HepG2 (cell line): ENCODE measurements around the gene FCER1G. TPM values are rescaled to one million over a fixed set of nuclear protein-coding genes. Genes with fewer than 3 reads are reported as not detected.

Source experiments
- AGO1 ChIP-seq: fragments of 200-400 bp; formaldehyde crosslinking; IDR thresholded peaks from 2 replicates; pipeline ENCODE4 v1.6.1; 2017; ENCODE audit warnings: mild to moderate bottlenecking, low read depth, low read length, moderate library complexity; ENCODE audit not compliant: poor library complexity, severe bottlenecking
- ARNTL ChIP-seq: sonication (generic); formaldehyde crosslinking; IDR thresholded peaks from 2 replicates; pipeline ENCODE4 v1.4.0; 2020; ENCODE audit warnings: mild to moderate bottlenecking, missing genetic modification reagents
- CBFB ChIP-seq: sonication (generic); formaldehyde crosslinking; IDR thresholded peaks from 2 replicates; pipeline ENCODE4 v1.4.0; 2020; ENCODE audit warnings: missing genetic modification reagents
- CCAR2 ChIP-seq: fragments of 200-400 bp; formaldehyde crosslinking; optimal IDR thresholded peaks from 2 replicates; pipeline ENCODE3; 2018; ENCODE audit warnings: low read depth, mild to moderate bottlenecking, low read length, moderate library complexity
- FOXK1 ChIP-seq: sonication (generic); formaldehyde crosslinking; IDR thresholded peaks from 2 replicates; pipeline ENCODE4 v1.4.0; 2020; ENCODE audit warnings: low read depth, missing genetic modification reagents, borderline replicate concordance
- GMEB1 ChIP-seq: sonication (generic); formaldehyde crosslinking; IDR thresholded peaks from 2 replicates; pipeline ENCODE4 v1.5.1; 2020; ENCODE audit warnings: missing genetic modification reagents, mild to moderate bottlenecking, borderline replicate concordance
- HOXD1 ChIP-seq: sonication (generic); formaldehyde crosslinking; IDR thresholded peaks from 2 replicates; pipeline ENCODE4 v1.5.0; 2020; ENCODE audit warnings: missing genetic modification reagents
- JUN ChIP-seq: sonication (generic); formaldehyde crosslinking; IDR thresholded peaks from 2 replicates; pipeline ENCODE4 v1.4.0; 2020; ENCODE audit warnings: mild to moderate bottlenecking, missing genetic modification reagents
- KLF6 ChIP-seq: IDR thresholded peaks from 2 replicates; pipeline ENCODE4 v1.8.0; 2016; ENCODE audit warnings: missing biosample characterization, missing genetic modification reagents
- PAX8 ChIP-seq: sonication (generic); formaldehyde crosslinking; IDR thresholded peaks from 2 replicates; pipeline ENCODE4 v1.8.0; 2022; ENCODE audit warnings: mild to moderate bottlenecking, missing genetic modification reagents, borderline replicate concordance
- POLR2G ChIP-seq: fragments of 200-400 bp; formaldehyde crosslinking; IDR thresholded peaks from 2 replicates; pipeline ENCODE4 v1.6.1; 2018; ENCODE audit warnings: mild to moderate bottlenecking, low read depth, low read length, moderate library complexity
- RBAK ChIP-seq: sonication (generic); formaldehyde crosslinking; IDR thresholded peaks from 2 replicates; pipeline ENCODE4 v1.5.1; 2020; ENCODE audit warnings: mild to moderate bottlenecking, missing genetic modification reagents
- RFX3 ChIP-seq: IDR thresholded peaks from 2 replicates; pipeline ENCODE4 v1.6.1; 2016; ENCODE audit warnings: missing biosample characterization, missing genetic modification reagents
- RFXANK ChIP-seq: IDR thresholded peaks from 2 replicates; pipeline ENCODE4 v1.6.1; 2016
- YEATS4 ChIP-seq: sonication (generic); formaldehyde crosslinking; IDR thresholded peaks from 2 replicates; pipeline ENCODE4 v1.4.0; 2020; ENCODE audit warnings: missing genetic modification reagents, borderline replicate concordance
- ZFP90 ChIP-seq: sonication (generic); formaldehyde crosslinking; IDR thresholded peaks from 2 replicates; pipeline ENCODE4 v1.8.0; 2022; ENCODE audit warnings: missing genetic modification reagents, mild to moderate bottlenecking, inconsistent platforms, borderline replicate concordance
- ZKSCAN8 ChIP-seq: IDR thresholded peaks from 2 replicates; pipeline ENCODE4 v1.6.1; 2016; ENCODE audit warnings: borderline replicate concordance, missing genetic modification reagents, missing compliant biosample characterization
- ZNF337 ChIP-seq: sonication (generic); formaldehyde crosslinking; IDR thresholded peaks from 2 replicates; pipeline ENCODE4 v1.5.1; 2020; ENCODE audit warnings: missing genetic modification reagents, low read depth, mild to moderate bottlenecking, borderline replicate concordance
- ZNF343 ChIP-seq: sonication (generic); formaldehyde crosslinking; IDR thresholded peaks from 2 replicates; pipeline ENCODE4 v1.4.0; 2020; ENCODE audit warnings: mild to moderate bottlenecking, missing genetic modification reagents
- ZNF577 ChIP-seq: sonication (generic); formaldehyde crosslinking; IDR thresholded peaks from 2 replicates; pipeline ENCODE4 v1.4.0; 2020; ENCODE audit warnings: mild to moderate bottlenecking, low read depth, missing genetic modification reagents, borderline replicate concordance
- ZNF589 ChIP-seq: sonication (generic); formaldehyde crosslinking; conservative IDR thresholded peaks from 2 replicates; pipeline ENCODE4 v1.8.0; 2022; ENCODE audit warnings: mild to moderate bottlenecking, moderate library complexity, missing genetic modification reagents
- ZNF709 ChIP-seq: sonication (generic); formaldehyde crosslinking; IDR thresholded peaks from 2 replicates; pipeline ENCODE4 v1.5.0; 2020; ENCODE audit warnings: mild to moderate bottlenecking, missing genetic modification reagents
- ZNF775 ChIP-seq: sonication (generic); formaldehyde crosslinking; IDR thresholded peaks from 2 replicates; pipeline ENCODE4 v1.4.0; 2020; ENCODE audit warnings: missing genetic modification reagents, mild to moderate bottlenecking, moderate library complexity, borderline replicate concordance
- polyA plus RNA-seq, 8 experiments: library from polyadenylated mRNA; depleted of rRNA in 3 of 8; stranded (reverse) in 7 of 8; unstranded in 1 of 8; fragments of >200 nt; fragmentation: Illumina TruSeq in 4 of 8; extraction: Trizol in 4 of 8; gene quantifications; 2 replicates each; pipeline versions ENCODE4 v1.2.1 to v1.2.3, GENCODE V29; 2011 to 2016; ENCODE audit warnings: low read depth in 4 of 8, missing spikeins in 1 of 8, mixed read lengths in 1 of 8; ENCODE audit not compliant: insufficient read depth in 1 of 8
- total RNA-seq, 5 experiments: library from RNA; depleted of rRNA; stranded (reverse); fragments of >200 nt; fragmentation: Illumina TruSeq; extraction: Trizol; gene quantifications; 2 replicates each; pipeline ENCODE4 v1.2.3, GENCODE V29; 2016; ENCODE audit warnings: low read depth in 1 of 5

The FCER1G gene
- total and polyA plus RNA-seq, 2 of the 13 experiments (the other 11 are each of a cell fraction or from before 2014, with no cell fraction given) = 1.3 to 6.4 TPM

GRCh38 chr1:161165742-161166668 is 49.1 kb upstream of the FCER1G start, which contains the start of gene PPOX (continued):
- TF ChIP-seq YEATS4 (CRISPR knock-in tag) = peak; percentile 84
- no peak for TF ChIP-seq ZNF775 (CRISPR knock-in tag)
- TF ChIP-seq POLR2G = peak; percentile 74
- TF ChIP-seq CCAR2 = no peak
- peak; percentile 81; the same call in 1 of the 2 replicates for TF ChIP-seq HOXD1 (CRISPR knock-in tag)
- TF ChIP-seq RFX3 (CRISPR knock-in tag) = no peak
- 0 out of 2 replicates have a peak, but pooled peaks have one; percentile 20 for TF ChIP-seq ARNTL (CRISPR knock-in tag)
- peak; percentile 39 for TF ChIP-seq FOXK1 (CRISPR knock-in tag)
- TF ChIP-seq AGO1 = peak; percentile 49
- no peak for TF ChIP-seq ZNF577 (CRISPR knock-in tag)
- no peak for TF ChIP-seq JUN (CRISPR knock-in tag)
- TF ChIP-seq ZNF337 (CRISPR knock-in tag) = no peak
- TF ChIP-seq RFXANK (CRISPR knock-in tag) = no peak
- no peak for TF ChIP-seq RBAK
- TF ChIP-seq ZNF589 = no peak
- peak; percentile 72 for TF ChIP-seq ZFP90 (CRISPR knock-in tag)
- no peak for TF ChIP-seq KLF6 (CRISPR knock-in tag)
- TF ChIP-seq CBFB = no peak
- peak; percentile 84 for TF ChIP-seq GMEB1 (CRISPR knock-in tag)
- peak; percentile 60; the same call in 1 of the 2 replicates for TF ChIP-seq ZKSCAN8
- TF ChIP-seq ZNF709 (CRISPR knock-in tag) = peak; percentile 74; the same call in 1 of the 2 replicates
- no peak; the same call in 1 of the 2 replicates for TF ChIP-seq ZNF343 (CRISPR knock-in tag)
- no peak for TF ChIP-seq PAX8 (CRISPR knock-in tag)
